HepG2 (cell line): ENCODE results near the gene SSH3. TPM values are rescaled to one million over a fixed set of nuclear protein-coding genes. Genes with fewer than 3 reads are reported as not detected.

Experiments used
- AGO1 ChIP-seq: fragments of 200-400 bp; formaldehyde crosslinking; IDR thresholded peaks from 2 replicates; pipeline ENCODE4 v1.6.1; 2017; ENCODE audit warnings: mild to moderate bottlenecking, low read depth, low read length, moderate library complexity; ENCODE audit not compliant: poor library complexity, severe bottlenecking
- DNMT1 ChIP-seq: sonication (generic); formaldehyde crosslinking; IDR thresholded peaks from 2 replicates; pipeline ENCODE4 v1.5.1; 2020; ENCODE audit warnings: mild to moderate bottlenecking, missing genetic modification reagents
- EHMT2 ChIP-seq: fragments of 200-600 bp; sonication (generic); IDR thresholded peaks from 2 replicates; pipeline ENCODE4 v1.7.0; 2017; ENCODE audit warnings: antibody characterized with exemption, low read depth, low read length, borderline replicate concordance
- HHEX ChIP-seq: IDR thresholded peaks from 2 replicates; pipeline ENCODE4 v1.6.1; 2016; ENCODE audit warnings: control low read depth
- HNRNPLL ChIP-seq: fragments of 200-400 bp; formaldehyde crosslinking; IDR thresholded peaks from 2 replicates; pipeline ENCODE4 v1.6.1; 2017; ENCODE audit warnings: mild to moderate bottlenecking, low read depth, low read length; ENCODE audit not compliant: poor library complexity, severe bottlenecking
- PAX8 ChIP-seq: sonication (generic); formaldehyde crosslinking; IDR thresholded peaks from 2 replicates; pipeline ENCODE4 v1.8.0; 2022; ENCODE audit warnings: mild to moderate bottlenecking, missing genetic modification reagents, borderline replicate concordance
- RBAK ChIP-seq: sonication (generic); formaldehyde crosslinking; IDR thresholded peaks from 2 replicates; pipeline ENCODE4 v1.5.1; 2020; ENCODE audit warnings: mild to moderate bottlenecking, missing genetic modification reagents
- RFX5 ChIP-seq: IDR thresholded peaks from 2 replicates; pipeline ENCODE4 v1.6.1; 2011; ENCODE audit warnings: low read depth, low read length, improper control_type of control experiment
- RORA ChIP-seq: sonication (generic); formaldehyde crosslinking; IDR thresholded peaks from 2 replicates; pipeline ENCODE4 v1.5.0; 2020; ENCODE audit warnings: mild to moderate bottlenecking, missing genetic modification reagents, moderate library complexity
- SETDB1 ChIP-seq: sonication (generic); formaldehyde crosslinking; IDR thresholded peaks from 2 replicates; pipeline ENCODE4 v1.5.1; 2020; ENCODE audit warnings: missing genetic modification reagents, mild to moderate bottlenecking, borderline replicate concordance
- TEAD3 ChIP-seq: optimal IDR thresholded peaks from 2 replicates; pipeline ENCODE3; 2016; ENCODE audit warnings: borderline replicate concordance
- USF2 ChIP-seq, 2 experiments: sonication (generic) in 1 of 2; formaldehyde crosslinking in 1 of 2; IDR thresholded peaks; 2 replicates each; pipeline versions ENCODE4 v1.5.1 to v1.6.1; 2011 to 2020; ENCODE audit warnings: borderline replicate concordance in 1 of 2, low read depth in 1 of 2, low read length in 1 of 2, mild to moderate bottlenecking in 1 of 2, missing genetic modification reagents in 1 of 2, moderate library complexity in 1 of 2
- ZBED4 ChIP-seq: sonication (generic); formaldehyde crosslinking; IDR thresholded peaks from 2 replicates; pipeline ENCODE4 v1.4.0; 2020; ENCODE audit warnings: missing genetic modification reagents, borderline replicate concordance
- ZC3H4 ChIP-seq: sonication (generic); formaldehyde crosslinking; IDR thresholded peaks from 2 replicates; pipeline ENCODE4 v1.4.0; 2020; ENCODE audit warnings: missing genetic modification reagents, borderline replicate concordance
- ZFP36L2 ChIP-seq: sonication (generic); formaldehyde crosslinking; IDR thresholded peaks from 2 replicates; pipeline ENCODE4 v1.4.0; 2020; ENCODE audit warnings: missing genetic modification reagents
- ZNF232 ChIP-seq: sonication (generic); formaldehyde crosslinking; IDR thresholded peaks from 2 replicates; pipeline ENCODE4 v1.4.0; 2020; ENCODE audit warnings: missing genetic modification reagents, borderline replicate concordance
- ZNF292 ChIP-seq: sonication (generic); formaldehyde crosslinking; IDR thresholded peaks from 2 replicates; pipeline ENCODE4 v1.8.1; 2022; ENCODE audit warnings: mild to moderate bottlenecking, low read depth, missing genetic modification reagents, borderline replicate concordance
- ZNF543 ChIP-seq: sonication (generic); formaldehyde crosslinking; IDR thresholded peaks from 2 replicates; pipeline ENCODE4 v1.4.0; 2020; ENCODE audit warnings: mild to moderate bottlenecking, missing genetic modification reagents
- ZNF550 ChIP-seq: sonication (generic); formaldehyde crosslinking; IDR thresholded peaks from 2 replicates; pipeline ENCODE4 v1.4.0; 2020; ENCODE audit warnings: mild to moderate bottlenecking, missing genetic modification reagents, borderline replicate concordance
- ZNF691 ChIP-seq: sonication (generic); formaldehyde crosslinking; IDR thresholded peaks from 2 replicates; pipeline ENCODE4 v1.4.0; 2020; ENCODE audit warnings: missing genetic modification reagents, low read depth, mild to moderate bottlenecking, borderline replicate concordance
- ZNF713 ChIP-seq: sonication (generic); formaldehyde crosslinking; IDR thresholded peaks from 2 replicates; pipeline ENCODE4 v1.4.0; 2020; ENCODE audit warnings: mild to moderate bottlenecking, missing genetic modification reagents
- ZNF878 ChIP-seq: sonication (generic); formaldehyde crosslinking; IDR thresholded peaks from 2 replicates; pipeline ENCODE4 v1.8.1; 2023; ENCODE audit warnings: mild to moderate bottlenecking, missing genetic modification reagents, moderate library complexity
- polyA plus RNA-seq, 8 experiments: library from polyadenylated mRNA; depleted of rRNA in 3 of 8; stranded (reverse) in 7 of 8; unstranded in 1 of 8; fragments of >200 nt; fragmentation: Illumina TruSeq in 4 of 8; extraction: Trizol in 4 of 8; gene quantifications; 2 replicates each; pipeline versions ENCODE4 v1.2.1 to v1.2.3, GENCODE V29; 2011 to 2016; ENCODE audit warnings: low read depth in 4 of 8, missing spikeins in 1 of 8, mixed read lengths in 1 of 8; ENCODE audit not compliant: insufficient read depth in 1 of 8
- total RNA-seq, 5 experiments: library from RNA; depleted of rRNA; stranded (reverse); fragments of >200 nt; fragmentation: Illumina TruSeq; extraction: Trizol; gene quantifications; 2 replicates each; pipeline ENCODE4 v1.2.3, GENCODE V29; 2016; ENCODE audit warnings: low read depth in 1 of 5

The SSH3 gene
- total and polyA plus RNA-seq, 2 of the 13 experiments (the other 11 are each of a cell fraction or from before 2014, with no cell fraction given) = 12.4 to 18.8 TPM

- TF ChIP-seq ZNF691 = no peak; the same call in 1 of the 2 replicates
- TF ChIP-seq ZNF292 (CRISPR knock-in tag) = peak; percentile 46; the same call in 1 of the 2 replicates
- peak; percentile 54; the same call in 1 of the 2 replicates for TF ChIP-seq RFX5
- no peak for TF ChIP-seq ZNF713 (CRISPR knock-in tag)
- no peak for TF ChIP-seq ZNF232 (CRISPR knock-in tag)
- no peak for TF ChIP-seq EHMT2
- TF ChIP-seq SETDB1 (CRISPR knock-in tag) = no peak
- TF ChIP-seq HNRNPLL = peak; percentile 85
- no peak for TF ChIP-seq PAX8 (CRISPR knock-in tag)
- TF ChIP-seq ZFP36L2 (CRISPR knock-in tag) = no peak
- TF ChIP-seq ZNF550 = no peak
- TF ChIP-seq RBAK (CRISPR knock-in tag) = no peak
- no peak for TF ChIP-seq USF2 (IDR thresholded peaks at IDR 0.05; ENCODE audit: low read depth, low read length)
- peak; percentile 46; the same call in 1 of the 2 replicates for TF ChIP-seq USF2 (CRISPR knock-in tag; IDR thresholded peaks at IDR 0.05; ENCODE audit: borderline replicate concordance)
- TF ChIP-seq ZBED4 = peak; percentile 77; the same call in 1 of the 2 replicates
- TF ChIP-seq RORA = no peak
- TF ChIP-seq AGO1 = peak; percentile 55
- TF ChIP-seq ZC3H4 (CRISPR knock-in tag) = no peak
- TF ChIP-seq HHEX (CRISPR knock-in tag) = no peak
- TF ChIP-seq DNMT1 = 0 out of 2 replicates have a peak, but pooled peaks have one; percentile 14
- TF ChIP-seq ZNF543 (CRISPR knock-in tag) = peak; percentile 29; the same call in 1 of the 2 replicates
- peak; percentile 33 for TF ChIP-seq TEAD3 (CRISPR knock-in tag)
- TF ChIP-seq ZNF878 = no peak
Observed at GRCh38 chr11:67317205-67317887, 14.0 kb downstream of the SSH3 start (continued).
